Measurements from ENCODE around the gene MAPK13. TPM values are rescaled to one million over a fixed set of nuclear protein-coding genes. Genes with fewer than 3 reads are reported as not detected.

Gene MAPK13
- total RNA-seq: 3.3 and 4.9 TPM in 2 replicates

GRCh38 chr6:36129941-36130666 lies at the start of gene MAPK13:
Gene MAPK13, plus strand, starts transcription at chr6:36130513. Its CDS starts 70 bp downstream, at chr6:36130583.

Other genes with a start within 250 kb of the MAPK13 start
- gene SRPK1, start 209.4 kb upstream of the MAPK13 start, total RNA-seq: 88.2 and 88.4 TPM in 2 replicates
- 0.38 TPM in 1 of 2 replicates, not detected in the other for gene SLC26A8, start 105.9 kb upstream of the MAPK13 start, total RNA-seq
- 75.1 and 89.3 TPM in 2 replicates for gene MAPK14, start 102.7 kb upstream of the MAPK13 start, total RNA-seq
- gene BRPF3, start 66.2 kb downstream of the MAPK13 start, total RNA-seq: 20.5 and 20.6 TPM in 2 replicates
- not detected in 2 replicates for gene PNPLA1, start 139.5 kb downstream of the MAPK13 start, total RNA-seq
- not detected in 2 replicates for gene BNIP5, start 206.4 kb downstream of the MAPK13 start, total RNA-seq

Data from vein endothelial cell (primary cell).